Mesenchymal stem cell (in vitro differentiated cells and primary cell): Measurements from ENCODE around the gene TNRC6C.
"Not testable (repeated sequence)": the region's sequence is repeated elsewhere in the genome, so short reads cannot be mapped to it uniquely, and the experiment has no call there.

ENCODE experiments used
- DNase-seq: peaks from one replicate; pipeline ENCODE4 v3.0.0-alpha.2; 2013
- H2AFZ ChIP-seq: one replicate; pipeline ENCODE4 v1.6.1; 2013; ENCODE audit warnings: low read depth, mild to moderate bottlenecking, control low read depth, inconsistent platforms, low read length, moderate library complexity
- H2AK5ac ChIP-seq: 2 replicates; pipeline ENCODE4 v1.6.1; 2013; ENCODE audit warnings: low read length, moderate library complexity, mild to moderate bottlenecking, inconsistent platforms; ENCODE audit not compliant: severe bottlenecking
- H2BK120ac ChIP-seq: one replicate; pipeline ENCODE4 v1.6.1; 2013; ENCODE audit warnings: low read depth, mild to moderate bottlenecking, inconsistent platforms, low read length, moderate library complexity
- H2BK12ac ChIP-seq, 2 experiments: one replicate each; pipeline ENCODE4 v1.6.1; 2013; ENCODE audit warnings: inconsistent platforms in 2 of 2, low read length in 2 of 2, mild to moderate bottlenecking in 2 of 2, moderate library complexity in 2 of 2, control low read depth in 1 of 2
- H2BK15ac ChIP-seq: one replicate; pipeline ENCODE4 v1.6.1; 2013; ENCODE audit warnings: mild to moderate bottlenecking, low read depth, inconsistent platforms; ENCODE audit not compliant: poor library complexity, severe bottlenecking
- H2BK5ac ChIP-seq: 2 replicates; pipeline ENCODE4 v1.6.1; 2013; ENCODE audit warnings: low read depth, mild to moderate bottlenecking, low read length, control low read depth, inconsistent platforms; ENCODE audit not compliant: poor library complexity, severe bottlenecking
- H3K14ac ChIP-seq, 2 experiments: one replicate each; pipeline ENCODE4 v1.6.1; 2013; ENCODE audit warnings: inconsistent platforms in 2 of 2, low read length in 2 of 2, control low read depth in 1 of 2, mild to moderate bottlenecking in 1 of 2, moderate library complexity in 1 of 2
- H3K18ac ChIP-seq, 2 experiments: one replicate each; pipeline ENCODE4 v1.6.1; 2013; ENCODE audit warnings: inconsistent platforms in 2 of 2, low read length in 2 of 2, control low read depth in 1 of 2, low read depth in 1 of 2, mild to moderate bottlenecking in 1 of 2
- H3K23ac ChIP-seq, 2 experiments: one replicate each; pipeline ENCODE4 v1.6.1; 2013; ENCODE audit warnings: inconsistent platforms in 2 of 2, low read length in 2 of 2, mild to moderate bottlenecking in 2 of 2, moderate library complexity in 2 of 2, control low read depth in 1 of 2
- H3K27ac ChIP-seq: 2 replicates; pipeline ENCODE4 v1.5.1; 2013; ENCODE audit warnings: mild to moderate bottlenecking, moderate library complexity, low read length, control low read depth, inconsistent platforms; ENCODE audit not compliant: poor library complexity, severe bottlenecking
- H3K27me3 ChIP-seq, 2 experiments: 2 replicates each; pipeline versions ENCODE4 v1.6.1 to v1.7.0; 2013; ENCODE audit warnings: low read length in 2 of 2, mild to moderate bottlenecking in 2 of 2, moderate library complexity in 2 of 2, control low read depth in 1 of 2, inconsistent platforms in 1 of 2; ENCODE audit not compliant: control insufficient read depth in 1 of 2, insufficient read depth in 1 of 2
- H3K36me3 ChIP-seq, 2 experiments: 2 replicates each; pipeline versions ENCODE4 v1.6.1 to v1.7.0; 2013; ENCODE audit warnings: low read length in 2 of 2, control low read depth in 1 of 2, inconsistent platforms in 1 of 2, low read depth in 1 of 2, mild to moderate bottlenecking in 1 of 2; ENCODE audit not compliant: insufficient read depth in 2 of 2, control insufficient read depth in 1 of 2
- H3K4ac ChIP-seq, 2 experiments: one replicate each; pipeline ENCODE4 v1.6.1; 2013; ENCODE audit warnings: inconsistent platforms in 2 of 2, low read length in 2 of 2, mild to moderate bottlenecking in 2 of 2, moderate library complexity in 2 of 2, control low read depth in 1 of 2, low read depth in 1 of 2
- H3K4me1 ChIP-seq: 2 replicates; pipeline ENCODE4 v1.6.1; 2013; ENCODE audit warnings: low read depth, low read length, control low read depth; ENCODE audit not compliant: control insufficient read depth, insufficient read depth
- H3K4me2 ChIP-seq: 2 replicates; pipeline ENCODE4 v1.6.1; 2013; ENCODE audit warnings: low read length, mild to moderate bottlenecking, inconsistent platforms; ENCODE audit not compliant: poor library complexity, severe bottlenecking
- H3K4me3 ChIP-seq, 2 experiments: 2 replicates each; pipeline versions ENCODE4 v1.5.1 to v1.7.0; 2013; ENCODE audit warnings: low read length in 2 of 2, mild to moderate bottlenecking in 2 of 2, control low read depth in 1 of 2, low read depth in 1 of 2; ENCODE audit not compliant: insufficient read depth in 1 of 2
- H3K79me1 ChIP-seq: replicated peaks from 2 replicates; pipeline ENCODE4 v1.6.1; 2013; ENCODE audit warnings: mild to moderate bottlenecking, control low read depth, low read length, inconsistent platforms; ENCODE audit not compliant: poor library complexity, severe bottlenecking
- H3K9ac ChIP-seq: 2 replicates; pipeline ENCODE4 v1.7.0; 2013; ENCODE audit warnings: mild to moderate bottlenecking, low read length, moderate library complexity
- H3K9me3 ChIP-seq: 2 replicates; pipeline ENCODE4 v1.7.0; 2013; ENCODE audit warnings: mild to moderate bottlenecking, low read length; ENCODE audit not compliant: control insufficient read depth
- H4K8ac ChIP-seq: one replicate; pipeline ENCODE4 v1.6.1; 2013; ENCODE audit warnings: inconsistent platforms, mild to moderate bottlenecking, low read length, moderate library complexity
- H4K91ac ChIP-seq: one replicate; pipeline ENCODE4 v1.6.1; 2013; ENCODE audit warnings: mild to moderate bottlenecking, low read length, inconsistent platforms
- WGBS: methylation state at CpG from one replicate; pipeline ENCODE4 v1.1.7; 2013; ENCODE audit warnings: mixed read lengths; 5-methylcytosine and 5-hydroxymethylcytosine counted together

TNRC6C gene

DNA sequence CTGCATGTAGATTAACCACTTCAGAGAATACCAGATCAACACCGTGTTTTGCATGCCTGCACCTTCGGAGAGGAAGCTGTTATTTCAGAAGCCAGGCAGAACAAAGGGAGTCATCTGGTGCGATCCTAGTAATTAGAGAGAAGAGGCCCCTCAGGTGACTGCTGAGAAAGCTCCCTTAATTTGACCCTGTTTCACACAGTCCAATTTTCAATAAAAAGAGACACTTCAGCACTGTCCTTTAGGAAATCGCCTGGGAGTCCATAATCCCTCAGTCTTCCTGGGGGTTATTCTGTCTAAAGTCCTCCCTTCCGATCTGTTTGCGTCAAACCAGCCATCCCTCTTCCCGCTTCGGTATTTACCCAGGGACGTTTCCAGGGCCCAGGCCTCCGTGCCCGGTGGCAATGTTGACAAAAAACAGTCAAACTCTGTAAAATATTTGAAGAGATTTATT, 23.4 kb upstream of the TNRC6C start:
- Histone ChIP-seq H3K9ac (no peak overlapping the region), H3K36me3 (no peaks in the 10 kb centered on the region), H3K27ac (no peak overlapping the region), H3K4ac (no peak overlapping the region), H3K9me3 (no peaks in the 10 kb centered on the region), H2BK12ac (no peak overlapping the region), H2AFZ (no peak overlapping the region), H3K23ac (no peak overlapping the region), H3K27me3 (peaks cover 42 to 65% of the 10 kb centered on the region in 2 experiments), H2BK120ac (no peak overlapping the region), H3K4me3 (no peak overlapping the region), H2BK15ac (no peak overlapping the region), H4K91ac (no peak overlapping the region), H2BK5ac (no peak overlapping the region), H3K4me2 (no peak overlapping the region), H2AK5ac (no peak overlapping the region), H3K4me1 (no peaks in the 10 kb centered on the region), H3K14ac (no peak overlapping the region), H3K79me1 (no peaks in the 10 kb centered on the region), H3K18ac (no peak overlapping the region), H4K8ac (no peak overlapping the region)
- WGBS = 36% methylated on average over 11 of the region's 11 CpGs
- no peak for DNase-seq

DNA sequence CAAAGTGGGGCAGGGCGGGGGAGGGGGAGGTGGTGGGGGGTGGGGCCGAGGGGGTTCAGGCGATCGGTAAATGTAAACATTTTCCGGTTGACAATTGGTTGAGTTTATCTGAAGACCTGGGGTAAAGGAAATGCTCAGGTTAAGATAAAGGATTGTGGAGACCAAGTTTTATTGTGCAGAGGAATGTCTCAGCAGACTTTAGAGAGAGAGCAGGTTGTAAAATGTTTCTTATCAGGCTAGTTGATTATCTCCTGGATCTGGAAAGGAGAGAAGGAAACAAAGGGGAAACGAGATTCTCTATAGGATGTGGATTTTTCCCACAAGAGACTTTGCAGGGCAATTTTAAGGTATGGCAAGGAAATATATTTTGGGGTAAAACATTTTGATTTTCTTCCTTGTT, 22.8 kb upstream of the TNRC6C start:
- H3K27me3 ChIP-seq = peaks cover 42 to 67% of the 10 kb centered on the region in 2 experiments
- not testable (repeated sequence) for H3K79me1 ChIP-seq, H3K14ac ChIP-seq, H3K4me2 ChIP-seq, H3K4me3 ChIP-seq, H2AFZ ChIP-seq, H3K36me3 ChIP-seq, H3K4me1 ChIP-seq, H4K91ac ChIP-seq, H3K27ac ChIP-seq, H2BK12ac ChIP-seq, H3K9ac ChIP-seq, H4K8ac ChIP-seq, H3K9me3 ChIP-seq, H2BK120ac ChIP-seq, H3K4ac ChIP-seq, DNase-seq, H2AK5ac ChIP-seq, H2BK5ac ChIP-seq, H3K23ac ChIP-seq, H3K18ac ChIP-seq, H2BK15ac ChIP-seq
- WGBS = 8% methylated on average over 6 of the region's 6 CpGs

DNA sequence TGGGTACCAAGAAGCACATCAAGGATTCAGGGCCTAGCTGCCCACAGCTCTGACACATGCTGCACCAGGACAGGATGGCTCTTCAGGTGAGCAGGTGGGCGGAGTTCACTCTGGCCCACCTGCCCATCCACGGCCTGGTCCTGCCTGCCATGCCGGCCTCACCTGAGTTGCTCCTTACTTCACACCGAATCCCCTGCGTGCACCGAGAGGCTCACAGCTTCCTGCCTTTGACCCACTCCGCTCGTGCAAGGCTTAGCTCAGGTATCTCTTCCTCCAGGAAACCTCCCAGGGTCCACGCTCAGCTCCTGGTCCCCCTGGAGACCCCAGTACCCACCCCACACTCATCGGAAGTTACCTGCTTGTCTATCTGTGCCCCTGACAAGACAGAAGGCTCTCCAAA, 21.6 kb upstream of the TNRC6C start:
- no peak overlapping the region for H3K14ac ChIP-seq
- no peak overlapping the region for H2BK15ac ChIP-seq
- 90% methylated on average over 9 of the region's 10 CpGs for WGBS

DNA sequence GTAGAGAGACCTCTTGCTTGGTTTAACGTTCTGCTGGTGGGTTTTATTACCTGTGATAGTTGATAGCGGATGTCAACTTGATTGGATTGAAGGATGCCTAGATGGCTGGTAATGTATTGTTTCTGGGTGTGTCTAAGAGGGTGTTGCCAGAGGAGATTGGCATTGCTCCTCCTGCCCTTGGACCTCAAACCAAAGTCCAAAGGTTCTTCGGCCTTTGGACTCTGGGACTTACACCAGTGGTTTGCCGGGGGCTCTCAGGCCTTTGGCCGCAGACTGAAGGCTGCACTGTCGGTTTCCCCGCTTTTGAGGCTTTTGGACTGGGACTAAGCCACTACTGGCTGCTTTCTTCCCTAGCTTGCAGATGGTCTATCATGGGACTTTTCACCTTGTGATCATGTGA, 17.5 kb upstream of the TNRC6C start:
- Histone ChIP-seq H3K4me3 (no peak overlapping the region), H2BK120ac (no peak overlapping the region), H3K27ac (no peak overlapping the region), H4K8ac (no peak overlapping the region), H3K4ac (no peak overlapping the region), H2AFZ (no peak overlapping the region), H3K14ac (no peak overlapping the region), H4K91ac (no peak overlapping the region), H3K4me1 (no peaks in the 10 kb centered on the region), H2BK12ac (no peak overlapping the region), H3K36me3 (no peaks in the 10 kb centered on the region), H3K18ac (no peak overlapping the region), H3K23ac (no peak overlapping the region), H2BK5ac (no peak overlapping the region), H3K9ac (no peak overlapping the region), H3K4me2 (no peak overlapping the region), H2AK5ac (no peak overlapping the region), H2BK15ac (no peak overlapping the region), H3K27me3 (peaks cover 44 to 63% of the 10 kb centered on the region in 2 experiments), H3K79me1 (no peaks in the 10 kb centered on the region), H3K9me3 (no peaks in the 10 kb centered on the region)
- no peak for DNase-seq
- 90% methylated on average over 7 of the region's 7 CpGs for WGBS

More for the DNA sequence above, 21.6 kb upstream of the TNRC6C start:
- no peaks in the 10 kb centered on the region for H3K4me1 ChIP-seq
- no peak overlapping the region for H2BK120ac ChIP-seq
- H3K4me2 ChIP-seq = no peak overlapping the region
- H2AK5ac ChIP-seq = no peak overlapping the region
- no peak for DNase-seq
- no peak overlapping the region for H3K4ac ChIP-seq
- H2AFZ ChIP-seq = no peak overlapping the region
- no peaks in the 10 kb centered on the region for H3K36me3 ChIP-seq
- H3K79me1 ChIP-seq = no peaks in the 10 kb centered on the region
- H3K4me3 ChIP-seq = no peak overlapping the region
- no peak overlapping the region for H3K9ac ChIP-seq
- H2BK12ac ChIP-seq = no peak overlapping the region
- H4K91ac ChIP-seq = no peak overlapping the region
- no peak overlapping the region for H2BK5ac ChIP-seq
- H3K27me3 ChIP-seq = peaks cover 47 to 62% of the 10 kb centered on the region in 2 experiments
- no peak overlapping the region for H3K18ac ChIP-seq
- no peaks in the 10 kb centered on the region for H3K9me3 ChIP-seq
- H3K23ac ChIP-seq = no peak overlapping the region
- H4K8ac ChIP-seq = no peak overlapping the region
- H3K27ac ChIP-seq = no peak overlapping the region
